Measurements from ENCODE around the gene SREK1IP1.

The SREK1IP1 gene

GRCh38 chr5:64773533-64773932 lies 5.0 kb upstream of the SREK1IP1 start:
- no peak overlapping the region for H3K4me3 ChIP-seq (ENCODE audit: low read depth, low read length)
- no peak overlapping the region for H3K4me2 ChIP-seq (ENCODE audit: low read length)
- no peaks in the 10 kb centered on the region for H3K36me3 ChIP-seq (ENCODE audit: control insufficient read depth in 1 of 2, insufficient read depth in 2 of 2, low read length in 2 of 2)
- H4K12ac ChIP-seq (ENCODE audit: low read depth, low read length): no peak overlapping the region
- no peak overlapping the region for H3K4ac ChIP-seq (ENCODE audit: low read depth, low read length)
- no CpG with 5 or more reads among the region's 1 CpG for WGBS (ENCODE audit: extremely low coverage, insufficient coverage, insufficient read length)
- no peak overlapping the region for H3K9ac ChIP-seq (ENCODE audit: low read length)
- no peak overlapping the region for H3K23ac ChIP-seq (ENCODE audit: low read length)
- no peak overlapping the region for H3K27ac ChIP-seq (ENCODE audit: low read depth, low read length)
- H2AK5ac ChIP-seq (ENCODE audit: low read length): no peak overlapping the region
- no peak overlapping the region for H2BK120ac ChIP-seq (ENCODE audit: insufficient read depth, low read length, poor library complexity)
- no peak overlapping the region for H4K8ac ChIP-seq (ENCODE audit: low read depth, low read length)
- H4K91ac ChIP-seq (ENCODE audit: low read depth, low read length): no peak overlapping the region
- no peak overlapping the region for H2AFZ ChIP-seq (ENCODE audit: insufficient read depth, low read length, poor library complexity)
- no peaks in the 10 kb centered on the region for H3K9me3 ChIP-seq (ENCODE audit: insufficient read depth, low read depth, low read length)
- H2BK12ac ChIP-seq (ENCODE audit: low read length): no peak overlapping the region
- no peak for DNase-seq
- no peak overlapping the region for H3K18ac ChIP-seq (ENCODE audit: low read length)
- H2BK5ac ChIP-seq (ENCODE audit: low read depth, low read length, poor library complexity): no peak overlapping the region
- H3K4me1 ChIP-seq (ENCODE audit: control insufficient read depth in 1 of 2, insufficient read depth in 2 of 2, low read length in 2 of 2): peaks cover 0 to 2% of the 10 kb centered on the region in 2 experiments
- no peak overlapping the region for H3K14ac ChIP-seq (ENCODE audit: low read length)
- H3K27me3 ChIP-seq (ENCODE audit: insufficient read depth, low read length): no peaks in the 10 kb centered on the region
- no peaks in the 10 kb centered on the region for H3K79me1 ChIP-seq (ENCODE audit: low read length)
- H3K79me2 ChIP-seq (ENCODE audit: control insufficient read depth, insufficient read depth, low read length, poor library complexity): no peaks in the 10 kb centered on the region

- H3K79me1 ChIP-seq (ENCODE audit: low read length): peaks cover 6% of the 10 kb centered on the region
- no peaks in the 10 kb centered on the region for H3K36me3 ChIP-seq (ENCODE audit: control insufficient read depth in 1 of 2, insufficient read depth in 2 of 2, low read length in 2 of 2)
- no peak overlapping the region for H2BK12ac ChIP-seq (ENCODE audit: low read length)
- H4K12ac ChIP-seq (ENCODE audit: low read depth, low read length): no peak overlapping the region
- no peaks in the 10 kb centered on the region for H3K9me3 ChIP-seq (ENCODE audit: insufficient read depth, low read depth, low read length)
- H3K27me3 ChIP-seq (ENCODE audit: insufficient read depth, low read length): no peaks in the 10 kb centered on the region
- H3K4me3 ChIP-seq (ENCODE audit: low read depth, low read length): no peak overlapping the region
- no peak overlapping the region for H2BK5ac ChIP-seq (ENCODE audit: low read depth, low read length, poor library complexity)
- H2AK5ac ChIP-seq (ENCODE audit: low read length): no peak overlapping the region
- H3K4ac ChIP-seq (ENCODE audit: low read depth, low read length): no peak overlapping the region
- H3K9ac ChIP-seq (ENCODE audit: low read length): no peak overlapping the region
- no peak overlapping the region for H3K27ac ChIP-seq (ENCODE audit: low read depth, low read length)
- no peak for DNase-seq
- H4K91ac ChIP-seq (ENCODE audit: low read depth, low read length): no peak overlapping the region
- no peak overlapping the region for H3K4me2 ChIP-seq (ENCODE audit: low read length)
- no peak overlapping the region for H2AFZ ChIP-seq (ENCODE audit: insufficient read depth, low read length, poor library complexity)
- H3K4me1 ChIP-seq (ENCODE audit: control insufficient read depth in 1 of 2, insufficient read depth in 2 of 2, low read length in 2 of 2): peaks cover 4 to 6% of the 10 kb centered on the region in 2 experiments
- WGBS (ENCODE audit: extremely low coverage, insufficient coverage, insufficient read length): no CpG with 5 or more reads among the region's 4 CpGs
- H2BK120ac ChIP-seq (ENCODE audit: insufficient read depth, low read length, poor library complexity): no peak overlapping the region
- no peak overlapping the region for H3K14ac ChIP-seq (ENCODE audit: low read length)
- H4K8ac ChIP-seq (ENCODE audit: low read depth, low read length): no peak overlapping the region
- no peak overlapping the region for H3K18ac ChIP-seq (ENCODE audit: low read length)
- peaks cover 7% of the 10 kb centered on the region for H3K79me2 ChIP-seq (ENCODE audit: control insufficient read depth, insufficient read depth, low read length, poor library complexity)
- H3K23ac ChIP-seq (ENCODE audit: low read length): no peak overlapping the region
Measured at GRCh38 chr5:64771736-64772135, 3.2 kb upstream of the SREK1IP1 start.

DNA sequence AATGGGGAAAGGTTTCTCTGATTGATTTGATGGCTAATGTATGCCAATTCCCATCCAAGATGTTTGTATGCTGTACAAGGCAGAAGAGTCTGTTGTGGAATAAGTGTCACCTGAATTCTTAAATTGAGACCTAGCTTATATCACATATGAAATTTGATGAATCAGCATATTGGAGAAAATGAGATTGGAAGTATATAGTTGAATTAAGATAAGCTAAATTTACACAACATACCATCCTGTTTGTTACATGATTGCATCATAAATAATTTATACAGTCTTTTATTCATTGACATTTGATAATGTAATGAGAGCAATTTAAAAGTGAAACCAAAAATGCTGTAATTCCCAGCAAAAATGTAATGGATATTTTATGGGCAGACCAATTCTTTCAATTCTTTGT lies 1.4 kb upstream of the SREK1IP1 start:
- H3K79me2 ChIP-seq (ENCODE audit: control insufficient read depth, insufficient read depth, low read length, poor library complexity): peaks cover 7% of the 10 kb centered on the region
- no peak overlapping the region for H4K91ac ChIP-seq (ENCODE audit: low read depth, low read length)
- H2BK5ac ChIP-seq (ENCODE audit: low read depth, low read length, poor library complexity): no peak overlapping the region
- H3K9ac ChIP-seq (ENCODE audit: low read length): no peak overlapping the region
- H3K18ac ChIP-seq (ENCODE audit: low read length): no peak overlapping the region
- no peak overlapping the region for H2AK5ac ChIP-seq (ENCODE audit: low read length)
- no peak overlapping the region for H4K8ac ChIP-seq (ENCODE audit: low read depth, low read length)
- H3K27ac ChIP-seq (ENCODE audit: low read depth, low read length): no peak overlapping the region
- no peak overlapping the region for H3K4me3 ChIP-seq (ENCODE audit: low read depth, low read length)
- H3K14ac ChIP-seq (ENCODE audit: low read length): no peak overlapping the region
- H3K9me3 ChIP-seq (ENCODE audit: insufficient read depth, low read depth, low read length): no peaks in the 10 kb centered on the region
- no peak overlapping the region for H2BK12ac ChIP-seq (ENCODE audit: low read length)
- H3K4ac ChIP-seq (ENCODE audit: low read depth, low read length): no peak overlapping the region
- H3K27me3 ChIP-seq (ENCODE audit: insufficient read depth, low read length): no peaks in the 10 kb centered on the region
- H3K4me2 ChIP-seq (ENCODE audit: low read length): peak overlapping the region; percentile 80
- H2AFZ ChIP-seq (ENCODE audit: insufficient read depth, low read length, poor library complexity): no peak overlapping the region
- H2BK120ac ChIP-seq (ENCODE audit: insufficient read depth, low read length, poor library complexity): no peak overlapping the region
- H3K4me1 ChIP-seq (ENCODE audit: control insufficient read depth in 1 of 2, insufficient read depth in 2 of 2, low read length in 2 of 2): peaks cover 4 to 6% of the 10 kb centered on the region in 2 experiments
- H3K36me3 ChIP-seq (ENCODE audit: control insufficient read depth in 1 of 2, insufficient read depth in 2 of 2, low read length in 2 of 2): peaks cover 0 to 3% of the 10 kb centered on the region in 2 experiments
- no peak for DNase-seq
- peaks cover 6% of the 10 kb centered on the region for H3K79me1 ChIP-seq (ENCODE audit: low read length)
- H4K12ac ChIP-seq (ENCODE audit: low read depth, low read length): no peak overlapping the region
- H3K23ac ChIP-seq (ENCODE audit: low read length): no peak overlapping the region

DNA sequence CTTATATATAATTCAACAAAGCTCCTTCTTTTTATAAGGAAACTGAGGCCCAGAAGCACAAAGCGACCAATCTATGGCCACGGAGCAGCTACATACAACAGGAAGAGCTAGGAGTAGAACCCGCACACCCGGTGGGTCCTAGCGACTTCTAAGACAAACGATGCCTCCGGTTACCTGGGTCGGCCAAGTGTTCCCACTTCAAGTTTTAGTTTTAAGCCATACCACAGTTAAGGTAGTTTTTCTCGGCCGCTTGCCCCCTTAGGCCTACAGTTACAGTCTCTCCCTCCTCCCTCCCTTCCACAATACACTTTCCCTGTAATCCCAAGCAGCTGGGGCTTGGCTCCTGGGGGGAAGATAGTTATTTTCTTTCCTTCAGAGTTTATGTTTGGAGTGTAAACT lies 533 bp downstream of the SREK1IP1 start:
- Histone ChIP-seq H3K4me2 (ENCODE audit: low read length) (peak overlapping the region; percentile 72), H4K12ac (ENCODE audit: low read depth, low read length) (peak overlapping the region; percentile 77), H3K14ac (ENCODE audit: low read length) (peak overlapping the region; percentile 71), H3K36me3 (ENCODE audit: control insufficient read depth in 1 of 2, insufficient read depth in 2 of 2, low read length in 2 of 2) (peaks cover 3 to 9% of the 10 kb centered on the region in 2 experiments), H3K9me3 (ENCODE audit: insufficient read depth, low read depth, low read length) (no peaks in the 10 kb centered on the region), H3K27me3 (ENCODE audit: insufficient read depth, low read length) (no peaks in the 10 kb centered on the region), H3K79me1 (ENCODE audit: low read length) (peaks cover 6% of the 10 kb centered on the region), H4K8ac (ENCODE audit: low read depth, low read length) (peak overlapping the region; percentile 89), H3K27ac (ENCODE audit: low read depth, low read length) (peak overlapping the region; percentile 54), H2BK120ac (ENCODE audit: insufficient read depth, low read length, poor library complexity) (peak overlapping the region; percentile 68), H3K18ac (ENCODE audit: low read length) (peak overlapping the region; percentile 63), H3K79me2 (ENCODE audit: control insufficient read depth, insufficient read depth, low read length, poor library complexity) (peaks cover 7% of the 10 kb centered on the region), H2BK12ac (ENCODE audit: low read length) (no peak overlapping the region), H2BK5ac (ENCODE audit: low read depth, low read length, poor library complexity) (no peak overlapping the region), H3K4me1 (ENCODE audit: control insufficient read depth in 1 of 2, insufficient read depth in 2 of 2, low read length in 2 of 2) (peaks cover 4 to 6% of the 10 kb centered on the region in 2 experiments), H2AK5ac (ENCODE audit: low read length) (no peak overlapping the region), H4K91ac (ENCODE audit: low read depth, low read length) (peak overlapping the region; percentile 53), H2AFZ (ENCODE audit: insufficient read depth, low read length, poor library complexity) (peak overlapping the region; percentile 58), H3K4ac (ENCODE audit: low read depth, low read length) (peak overlapping the region; percentile 80), H3K23ac (ENCODE audit: low read length) (no peak overlapping the region), H3K4me3 (ENCODE audit: low read depth, low read length) (peak overlapping the region; percentile 85), H3K9ac (ENCODE audit: low read length) (peak overlapping the region; percentile 93)
- no peak for DNase-seq
- WGBS (ENCODE audit: extremely low coverage, insufficient coverage, insufficient read length): no CpG with 5 or more reads among the region's 10 CpGs

All from trophoblast cell (in vitro differentiated cells and primary cell).